HepG2 (cell line): ENCODE data around the gene CBLN3. TPM values are rescaled to one million over a fixed set of nuclear protein-coding genes. Genes with fewer than 3 reads are reported as not detected.

Experiments used
- ARNT2 ChIP-seq: sonication (generic); formaldehyde crosslinking; IDR thresholded peaks from 2 replicates; pipeline ENCODE4 v1.8.0; 2022; ENCODE audit warnings: mild to moderate bottlenecking, low read depth, missing genetic modification reagents, moderate library complexity
- BHLHE40 ChIP-seq: IDR thresholded peaks from 2 replicates; pipeline ENCODE4 v1.6.1; 2011; ENCODE audit warnings: low read length, improper control_type of control experiment
- CAMTA2 ChIP-seq: sonication (generic); formaldehyde crosslinking; IDR thresholded peaks from 2 replicates; pipeline ENCODE4 v1.4.0; 2020; ENCODE audit warnings: mild to moderate bottlenecking, missing genetic modification reagents, borderline replicate concordance
- HOXD1 ChIP-seq: sonication (generic); formaldehyde crosslinking; IDR thresholded peaks from 2 replicates; pipeline ENCODE4 v1.5.0; 2020; ENCODE audit warnings: missing genetic modification reagents
- IKZF1 ChIP-seq: fragments of 450-650 bp; IDR thresholded peaks from 2 replicates; pipeline ENCODE4 v1.7.1; 2016
- IKZF4 ChIP-seq: sonication (generic); formaldehyde crosslinking; IDR thresholded peaks from 2 replicates; pipeline ENCODE4 v1.5.1; 2020; ENCODE audit warnings: borderline replicate concordance, mild to moderate bottlenecking, low read depth, missing genetic modification reagents; ENCODE audit errors: not compliant biosample characterization
- KAT7 ChIP-seq: IDR thresholded peaks from 2 replicates; pipeline ENCODE4 v1.6.1; 2018; ENCODE audit warnings: borderline replicate concordance, missing compliant biosample characterization
- NFRKB ChIP-seq: fragments of 450-650 bp; IDR thresholded peaks from 2 replicates; pipeline ENCODE4 v1.6.1; 2017
- PHF8 ChIP-seq: sonication (generic); formaldehyde crosslinking; IDR thresholded peaks from 2 replicates; pipeline ENCODE4 v1.5.0; 2020; ENCODE audit warnings: missing genetic modification reagents
- PITX1 ChIP-seq: sonication (generic); formaldehyde crosslinking; IDR thresholded peaks from 2 replicates; pipeline ENCODE4 v1.5.1; 2020; ENCODE audit warnings: mild to moderate bottlenecking, missing genetic modification reagents
- RARA ChIP-seq: IDR thresholded peaks from 2 replicates; pipeline ENCODE4 v1.6.1; 2016; ENCODE audit warnings: missing genetic modification reagents, missing compliant biosample characterization
- RCOR2 ChIP-seq: IDR thresholded peaks from 2 replicates; pipeline ENCODE4 v1.6.1; 2016; ENCODE audit warnings: missing biosample characterization, missing genetic modification reagents
- SATB2 ChIP-seq: sonication (generic); formaldehyde crosslinking; IDR thresholded peaks from 2 replicates; pipeline ENCODE4 v1.5.0; 2020; ENCODE audit warnings: missing genetic modification reagents
- SMYD3 ChIP-seq: sonication (generic); formaldehyde crosslinking; IDR thresholded peaks from 2 replicates; pipeline ENCODE4 v1.8.1; 2023; ENCODE audit warnings: mild to moderate bottlenecking, missing genetic modification reagents
- TCF7 ChIP-seq: sonication (generic); IDR thresholded peaks from 2 replicates; pipeline ENCODE4 v1.6.1; 2016; ENCODE audit warnings: antibody characterized with exemption, low read depth
- U2AF2 ChIP-seq: fragments of 200-400 bp; formaldehyde crosslinking; IDR thresholded peaks from 2 replicates; pipeline ENCODE4 v1.6.1; 2017; ENCODE audit warnings: low read depth, mild to moderate bottlenecking, low read length
- ZBTB8A ChIP-seq: sonication (generic); formaldehyde crosslinking; IDR thresholded peaks from 2 replicates; pipeline ENCODE4 v1.4.0; 2020; ENCODE audit warnings: mild to moderate bottlenecking, low read depth, missing genetic modification reagents, borderline replicate concordance
- ZNF224 ChIP-seq: sonication (generic); formaldehyde crosslinking; IDR thresholded peaks from 2 replicates; pipeline ENCODE4 v1.5.0; 2020; ENCODE audit warnings: mild to moderate bottlenecking, missing genetic modification reagents
- ZNF317 ChIP-seq: sonication (generic); formaldehyde crosslinking; IDR thresholded peaks from 2 replicates; pipeline ENCODE4 v1.5.0; 2020; ENCODE audit warnings: mild to moderate bottlenecking, missing genetic modification reagents
- ZNF530 ChIP-seq: sonication (generic); formaldehyde crosslinking; IDR thresholded peaks from 2 replicates; pipeline ENCODE4 v1.5.0; 2020; ENCODE audit warnings: low read depth, mild to moderate bottlenecking, missing genetic modification reagents
- ZNF543 ChIP-seq: sonication (generic); formaldehyde crosslinking; IDR thresholded peaks from 2 replicates; pipeline ENCODE4 v1.4.0; 2020; ENCODE audit warnings: mild to moderate bottlenecking, missing genetic modification reagents
- ZNF564 ChIP-seq: sonication (generic); formaldehyde crosslinking; IDR thresholded peaks from 2 replicates; pipeline ENCODE4 v1.8.1; 2023; ENCODE audit warnings: mild to moderate bottlenecking, missing genetic modification reagents
- ZNF672 ChIP-seq: sonication (generic); formaldehyde crosslinking; IDR thresholded peaks from 2 replicates; pipeline ENCODE4 v1.8.1; 2022; ENCODE audit warnings: missing genetic modification reagents
- ZZZ3 ChIP-seq: sonication (generic); formaldehyde crosslinking; IDR thresholded peaks from 2 replicates; pipeline ENCODE4 v1.4.0; 2020; ENCODE audit warnings: missing genetic modification reagents, mild to moderate bottlenecking, borderline replicate concordance
- polyA plus RNA-seq, 8 experiments: library from polyadenylated mRNA; depleted of rRNA in 3 of 8; stranded (reverse) in 7 of 8; unstranded in 1 of 8; fragments of >200 nt; fragmentation: Illumina TruSeq in 4 of 8; extraction: Trizol in 4 of 8; gene quantifications; 2 replicates each; pipeline versions ENCODE4 v1.2.1 to v1.2.3, GENCODE V29; 2011 to 2016; ENCODE audit warnings: low read depth in 4 of 8, missing spikeins in 1 of 8, mixed read lengths in 1 of 8; ENCODE audit not compliant: insufficient read depth in 1 of 8
- total RNA-seq, 5 experiments: library from RNA; depleted of rRNA; stranded (reverse); fragments of >200 nt; fragmentation: Illumina TruSeq; extraction: Trizol; gene quantifications; 2 replicates each; pipeline ENCODE4 v1.2.3, GENCODE V29; 2016; ENCODE audit warnings: low read depth in 1 of 5
- TF ChIP-seq, protein P1 (sequence below): sonication (generic); formaldehyde crosslinking; IDR thresholded peaks from 2 replicates; pipeline ENCODE4 v1.4.0; 2020; ENCODE audit warnings: missing genetic modification reagents, borderline replicate concordance
- TF ChIP-seq, protein P2 (sequence below): sonication (generic); formaldehyde crosslinking; IDR thresholded peaks from 2 replicates; pipeline ENCODE4 v1.4.0; 2020; ENCODE audit warnings: missing genetic modification reagents
- TF ChIP-seq, protein P3 (sequence below): sonication (generic); formaldehyde crosslinking; IDR thresholded peaks from 2 replicates; pipeline ENCODE4 v1.5.0; 2020; ENCODE audit warnings: missing genetic modification reagents

The CBLN3 gene
- total and polyA plus RNA-seq, 2 of the 13 experiments (the other 11 are each of a cell fraction or from before 2014, with no cell fraction given): 0.66 to 0.98 TPM

DNA sequence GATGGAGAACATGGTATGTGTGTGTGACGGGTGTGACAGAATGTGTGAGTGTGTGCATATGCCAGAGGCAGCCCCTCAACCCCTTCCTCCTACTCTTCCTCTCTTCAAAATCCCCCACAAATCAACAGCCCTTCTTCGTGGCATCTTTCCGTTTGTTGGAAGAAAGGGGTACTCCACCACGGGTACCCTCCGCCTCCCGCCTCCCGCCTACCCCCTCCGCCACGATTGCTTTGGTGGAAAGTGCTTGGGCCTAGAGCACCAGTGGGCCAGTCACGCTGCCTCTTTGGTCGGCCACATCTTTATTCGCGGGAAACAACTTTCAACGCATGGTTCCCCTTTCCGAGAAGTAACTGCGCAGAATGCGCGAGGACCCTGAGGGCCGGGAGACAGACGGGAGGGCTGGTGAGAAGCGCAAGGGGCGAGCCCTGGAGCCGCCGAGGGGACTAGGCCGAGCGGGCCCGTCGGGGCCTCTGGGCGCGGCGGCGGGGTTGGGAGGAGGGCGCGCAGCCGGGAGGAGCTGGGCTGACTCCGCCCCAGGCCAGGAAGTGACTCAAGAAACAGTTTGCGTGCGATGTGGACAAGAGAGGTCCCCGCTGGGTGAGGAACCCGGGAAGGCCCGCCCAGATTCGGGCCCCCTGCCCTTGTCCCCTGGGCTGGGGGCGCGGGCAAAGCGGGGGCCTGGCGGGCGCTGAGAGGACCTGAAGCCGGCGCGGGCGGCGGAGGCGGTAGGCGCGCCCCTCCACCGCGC lies at the start of gene CBLN3, which contains the start of gene KHNYN (continued):
- TF ChIP-seq, protein P1, sequence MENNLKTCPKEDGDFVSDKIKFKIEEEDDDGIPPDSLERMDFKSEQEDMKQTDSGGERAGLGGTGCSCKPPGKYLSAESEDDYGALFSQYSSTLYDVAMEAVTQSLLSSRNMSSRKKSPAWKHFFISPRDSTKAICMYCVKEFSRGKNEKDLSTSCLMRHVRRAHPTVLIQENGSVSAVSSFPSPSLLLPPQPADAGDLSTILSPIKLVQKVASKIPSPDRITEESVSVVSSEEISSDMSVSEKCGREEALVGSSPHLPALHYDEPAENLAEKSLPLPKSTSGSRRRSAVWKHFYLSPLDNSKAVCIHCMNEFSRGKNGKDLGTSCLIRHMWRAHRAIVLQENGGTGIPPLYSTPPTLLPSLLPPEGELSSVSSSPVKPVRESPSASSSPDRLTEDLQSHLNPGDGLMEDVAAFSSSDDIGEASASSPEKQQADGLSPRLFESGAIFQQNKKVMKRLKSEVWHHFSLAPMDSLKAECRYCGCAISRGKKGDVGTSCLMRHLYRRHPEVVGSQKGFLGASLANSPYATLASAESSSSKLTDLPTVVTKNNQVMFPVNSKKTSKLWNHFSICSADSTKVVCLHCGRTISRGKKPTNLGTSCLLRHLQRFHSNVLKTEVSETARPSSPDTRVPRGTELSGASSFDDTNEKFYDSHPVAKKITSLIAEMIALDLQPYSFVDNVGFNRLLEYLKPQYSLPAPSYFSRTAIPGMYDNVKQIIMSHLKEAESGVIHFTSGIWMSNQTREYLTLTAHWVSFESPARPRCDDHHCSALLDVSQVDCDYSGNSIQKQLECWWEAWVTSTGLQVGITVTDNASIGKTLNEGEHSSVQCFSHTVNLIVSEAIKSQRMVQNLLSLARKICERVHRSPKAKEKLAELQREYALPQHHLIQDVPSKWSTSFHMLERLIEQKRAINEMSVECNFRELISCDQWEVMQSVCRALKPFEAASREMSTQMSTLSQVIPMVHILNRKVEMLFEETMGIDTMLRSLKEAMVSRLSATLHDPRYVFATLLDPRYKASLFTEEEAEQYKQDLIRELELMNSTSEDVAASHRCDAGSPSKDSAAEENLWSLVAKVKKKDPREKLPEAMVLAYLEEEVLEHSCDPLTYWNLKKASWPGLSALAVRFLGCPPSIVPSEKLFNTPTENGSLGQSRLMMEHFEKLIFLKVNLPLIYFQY (CRISPR knock-in tag): peak; percentile 97
- TF ChIP-seq SMYD3 (CRISPR knock-in tag): no peak
- no peak for TF ChIP-seq RCOR2 (CRISPR knock-in tag)
- TF ChIP-seq, protein P2, sequence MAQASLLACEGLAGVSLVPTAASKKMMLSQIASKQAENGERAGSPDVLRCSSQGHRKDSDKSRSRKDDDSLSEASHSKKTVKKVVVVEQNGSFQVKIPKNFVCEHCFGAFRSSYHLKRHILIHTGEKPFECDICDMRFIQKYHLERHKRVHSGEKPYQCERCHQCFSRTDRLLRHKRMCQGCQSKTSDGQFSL (CRISPR knock-in tag): no peak
- no peak for TF ChIP-seq SATB2 (CRISPR knock-in tag)
- peak; percentile 97 for TF ChIP-seq ARNT2 (CRISPR knock-in tag)
- TF ChIP-seq BHLHE40: no peak
- TF ChIP-seq NFRKB: no peak
- TF ChIP-seq KAT7 (CRISPR knock-in tag): peak; percentile 94; the same call in 1 of the 2 replicates
- TF ChIP-seq IKZF1: no peak
- no peak for TF ChIP-seq ZNF224 (CRISPR knock-in tag)
- peak; percentile 76; the same call in 1 of the 2 replicates for TF ChIP-seq ZNF317 (CRISPR knock-in tag)
- peak; percentile 89 for TF ChIP-seq CAMTA2 (CRISPR knock-in tag)
- TF ChIP-seq ZBTB8A: peak; percentile 99
- TF ChIP-seq HOXD1 (CRISPR knock-in tag): 0 out of 2 replicates have a peak, but pooled peaks have one; percentile 49
- TF ChIP-seq ZNF672 (CRISPR knock-in tag): no peak
- TF ChIP-seq PITX1: no peak; the same call in none of the 2 replicates
- peak; percentile 71 for TF ChIP-seq RARA (CRISPR knock-in tag)
- peak; percentile 91 for TF ChIP-seq ZNF543
- TF ChIP-seq, protein P3, sequence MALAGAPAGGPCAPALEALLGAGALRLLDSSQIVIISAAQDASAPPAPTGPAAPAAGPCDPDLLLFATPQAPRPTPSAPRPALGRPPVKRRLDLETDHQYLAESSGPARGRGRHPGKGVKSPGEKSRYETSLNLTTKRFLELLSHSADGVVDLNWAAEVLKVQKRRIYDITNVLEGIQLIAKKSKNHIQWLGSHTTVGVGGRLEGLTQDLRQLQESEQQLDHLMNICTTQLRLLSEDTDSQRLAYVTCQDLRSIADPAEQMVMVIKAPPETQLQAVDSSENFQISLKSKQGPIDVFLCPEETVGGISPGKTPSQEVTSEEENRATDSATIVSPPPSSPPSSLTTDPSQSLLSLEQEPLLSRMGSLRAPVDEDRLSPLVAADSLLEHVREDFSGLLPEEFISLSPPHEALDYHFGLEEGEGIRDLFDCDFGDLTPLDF: peak; percentile 53; the same call in 1 of the 2 replicates
- TF ChIP-seq IKZF4 (CRISPR knock-in tag): peak; percentile 92
- TF ChIP-seq ZZZ3 (CRISPR knock-in tag): peak; percentile 88; the same call in 1 of the 2 replicates
- no peak for TF ChIP-seq TCF7
- TF ChIP-seq U2AF2: peak; percentile 70; the same call in 1 of the 2 replicates
- no peak for TF ChIP-seq ZNF564 (CRISPR knock-in tag)
- TF ChIP-seq ZNF530: no peak
- peak; percentile 96 for TF ChIP-seq PHF8
